GM23338 (cell line): ENCODE measurements around the gene METTL21C.

Experiments used
- CREB1 ChIP-seq: fragments of 250-450 bp; sonication (Bioruptor Pico); IDR thresholded peaks from 2 replicates; pipeline ENCODE4 v1.5.0; 2020; ENCODE audit warnings: low read depth, mild to moderate bottlenecking, moderate library complexity
- EZH2 ChIP-seq: fragments of 200-600 bp; sonication (generic); IDR thresholded peaks from one replicate; pipeline ENCODE4 v1.8.0; 2017; ENCODE audit warnings: antibody characterized with exemption, mild to moderate bottlenecking, low read depth; ENCODE audit not compliant: unreplicated experiment
- EZH2phosphoT487 ChIP-seq: fragments of 200-600 bp; sonication (generic); IDR thresholded peaks from one replicate; pipeline ENCODE4 v1.8.1; 2018; ENCODE audit warnings: antibody characterized with exemption; ENCODE audit not compliant: unreplicated experiment
- JUNB ChIP-seq: IDR thresholded peaks from one replicate; pipeline ENCODE4 v1.6.1; 2016; ENCODE audit warnings: antibody characterized with exemption; ENCODE audit not compliant: unreplicated experiment
- NANOG ChIP-seq: IDR thresholded peaks from 2 replicates; pipeline ENCODE4 v1.6.1; 2016; ENCODE audit warnings: antibody characterized with exemption, borderline replicate concordance
- POLR2AphosphoS5 ChIP-seq: IDR thresholded peaks from 2 replicates; pipeline ENCODE4 v1.6.1; 2016; ENCODE audit warnings: antibody characterized with exemption, low read depth
- STAT1 ChIP-seq: IDR thresholded peaks from one replicate; pipeline ENCODE4 v1.6.1; 2016; ENCODE audit warnings: antibody characterized with exemption; ENCODE audit not compliant: unreplicated experiment
- ZNF114 ChIP-seq: fragments of 250-450 bp; sonication (Bioruptor Pico); IDR thresholded peaks from 2 replicates; pipeline ENCODE4 v1.5.0; 2020; ENCODE audit warnings: mild to moderate bottlenecking, moderate library complexity
- ZNF331 ChIP-seq: fragments of 250-450 bp; sonication (Bioruptor Pico); IDR thresholded peaks from 2 replicates; pipeline ENCODE4 v1.5.0; 2020; ENCODE audit warnings: low read depth, mild to moderate bottlenecking, moderate library complexity
- TF ChIP-seq, protein P1 (sequence below), 2 experiments: fragments of 200-600 bp in 1 of 2; sonication (generic) in 1 of 2; conservative IDR thresholded peaks; 2 replicates each; pipeline versions ENCODE4 v1.5.1 to v1.6.1; 2016 to 2017; ENCODE audit warnings: antibody characterized with exemption in 2 of 2, low read depth in 2 of 2, mild to moderate bottlenecking in 2 of 2, moderate library complexity in 1 of 2
- TF ChIP-seq, protein P2 (sequence below): IDR thresholded peaks from one replicate; pipeline ENCODE4 v1.6.1; 2018; ENCODE audit warnings: antibody characterized with exemption; ENCODE audit not compliant: unreplicated experiment
- TF ChIP-seq, protein P3 (sequence below): IDR thresholded peaks from 2 replicates; pipeline ENCODE4 v1.6.1; 2016; ENCODE audit warnings: antibody characterized with exemption
- TF ChIP-seq, protein P4 (sequence below): fragments of 250-450 bp; sonication (Bioruptor Pico); IDR thresholded peaks from 2 replicates; pipeline ENCODE4 v1.5.0; 2020; ENCODE audit warnings: mild to moderate bottlenecking, moderate library complexity

DNA sequence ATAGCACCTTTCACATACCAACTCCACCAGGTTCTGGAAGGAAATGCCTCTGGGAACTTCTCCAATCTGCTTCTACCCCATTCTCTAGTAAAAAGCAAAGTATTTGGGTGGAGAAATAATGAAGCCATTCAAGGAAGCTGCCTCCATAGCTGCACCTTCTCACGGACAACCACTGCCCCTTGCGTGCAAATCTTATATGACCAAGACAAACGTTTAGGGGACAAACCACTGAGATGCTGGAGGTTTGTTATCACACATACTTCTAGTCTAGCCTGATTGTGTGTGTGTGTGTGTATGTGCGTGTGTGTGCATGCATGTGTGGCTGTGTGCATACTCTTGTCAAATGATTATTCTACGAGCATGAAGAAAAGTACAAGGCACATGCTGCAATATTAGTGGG is 6.5 kb upstream of the METTL21C start:
- TF ChIP-seq, protein P1, sequence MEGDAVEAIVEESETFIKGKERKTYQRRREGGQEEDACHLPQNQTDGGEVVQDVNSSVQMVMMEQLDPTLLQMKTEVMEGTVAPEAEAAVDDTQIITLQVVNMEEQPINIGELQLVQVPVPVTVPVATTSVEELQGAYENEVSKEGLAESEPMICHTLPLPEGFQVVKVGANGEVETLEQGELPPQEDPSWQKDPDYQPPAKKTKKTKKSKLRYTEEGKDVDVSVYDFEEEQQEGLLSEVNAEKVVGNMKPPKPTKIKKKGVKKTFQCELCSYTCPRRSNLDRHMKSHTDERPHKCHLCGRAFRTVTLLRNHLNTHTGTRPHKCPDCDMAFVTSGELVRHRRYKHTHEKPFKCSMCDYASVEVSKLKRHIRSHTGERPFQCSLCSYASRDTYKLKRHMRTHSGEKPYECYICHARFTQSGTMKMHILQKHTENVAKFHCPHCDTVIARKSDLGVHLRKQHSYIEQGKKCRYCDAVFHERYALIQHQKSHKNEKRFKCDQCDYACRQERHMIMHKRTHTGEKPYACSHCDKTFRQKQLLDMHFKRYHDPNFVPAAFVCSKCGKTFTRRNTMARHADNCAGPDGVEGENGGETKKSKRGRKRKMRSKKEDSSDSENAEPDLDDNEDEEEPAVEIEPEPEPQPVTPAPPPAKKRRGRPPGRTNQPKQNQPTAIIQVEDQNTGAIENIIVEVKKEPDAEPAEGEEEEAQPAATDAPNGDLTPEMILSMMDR (conservative IDR thresholded peaks at IDR 0.05; ENCODE audit: low read depth in 2 of 2), result no peak
- TF ChIP-seq EZH2, result no peak
- TF ChIP-seq, protein P2, sequence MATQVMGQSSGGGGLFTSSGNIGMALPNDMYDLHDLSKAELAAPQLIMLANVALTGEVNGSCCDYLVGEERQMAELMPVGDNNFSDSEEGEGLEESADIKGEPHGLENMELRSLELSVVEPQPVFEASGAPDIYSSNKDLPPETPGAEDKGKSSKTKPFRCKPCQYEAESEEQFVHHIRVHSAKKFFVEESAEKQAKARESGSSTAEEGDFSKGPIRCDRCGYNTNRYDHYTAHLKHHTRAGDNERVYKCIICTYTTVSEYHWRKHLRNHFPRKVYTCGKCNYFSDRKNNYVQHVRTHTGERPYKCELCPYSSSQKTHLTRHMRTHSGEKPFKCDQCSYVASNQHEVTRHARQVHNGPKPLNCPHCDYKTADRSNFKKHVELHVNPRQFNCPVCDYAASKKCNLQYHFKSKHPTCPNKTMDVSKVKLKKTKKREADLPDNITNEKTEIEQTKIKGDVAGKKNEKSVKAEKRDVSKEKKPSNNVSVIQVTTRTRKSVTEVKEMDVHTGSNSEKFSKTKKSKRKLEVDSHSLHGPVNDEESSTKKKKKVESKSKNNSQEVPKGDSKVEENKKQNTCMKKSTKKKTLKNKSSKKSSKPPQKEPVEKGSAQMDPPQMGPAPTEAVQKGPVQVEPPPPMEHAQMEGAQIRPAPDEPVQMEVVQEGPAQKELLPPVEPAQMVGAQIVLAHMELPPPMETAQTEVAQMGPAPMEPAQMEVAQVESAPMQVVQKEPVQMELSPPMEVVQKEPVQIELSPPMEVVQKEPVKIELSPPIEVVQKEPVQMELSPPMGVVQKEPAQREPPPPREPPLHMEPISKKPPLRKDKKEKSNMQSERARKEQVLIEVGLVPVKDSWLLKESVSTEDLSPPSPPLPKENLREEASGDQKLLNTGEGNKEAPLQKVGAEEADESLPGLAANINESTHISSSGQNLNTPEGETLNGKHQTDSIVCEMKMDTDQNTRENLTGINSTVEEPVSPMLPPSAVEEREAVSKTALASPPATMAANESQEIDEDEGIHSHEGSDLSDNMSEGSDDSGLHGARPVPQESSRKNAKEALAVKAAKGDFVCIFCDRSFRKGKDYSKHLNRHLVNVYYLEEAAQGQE, result no peak
- TF ChIP-seq CREB1 (CRISPR knock-in tag), result no peak
- TF ChIP-seq POLR2AphosphoS5, result no peak
- no peak for TF ChIP-seq EZH2phosphoT487
- TF ChIP-seq, protein P3, sequence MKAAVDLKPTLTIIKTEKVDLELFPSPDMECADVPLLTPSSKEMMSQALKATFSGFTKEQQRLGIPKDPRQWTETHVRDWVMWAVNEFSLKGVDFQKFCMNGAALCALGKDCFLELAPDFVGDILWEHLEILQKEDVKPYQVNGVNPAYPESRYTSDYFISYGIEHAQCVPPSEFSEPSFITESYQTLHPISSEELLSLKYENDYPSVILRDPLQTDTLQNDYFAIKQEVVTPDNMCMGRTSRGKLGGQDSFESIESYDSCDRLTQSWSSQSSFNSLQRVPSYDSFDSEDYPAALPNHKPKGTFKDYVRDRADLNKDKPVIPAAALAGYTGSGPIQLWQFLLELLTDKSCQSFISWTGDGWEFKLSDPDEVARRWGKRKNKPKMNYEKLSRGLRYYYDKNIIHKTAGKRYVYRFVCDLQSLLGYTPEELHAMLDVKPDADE, result no peak
- TF ChIP-seq ZNF331 (CRISPR knock-in tag), result no peak
- TF ChIP-seq NANOG, result no peak
- TF ChIP-seq JUNB, result no peak
- no peak for TF ChIP-seq STAT1
- TF ChIP-seq, protein P4, sequence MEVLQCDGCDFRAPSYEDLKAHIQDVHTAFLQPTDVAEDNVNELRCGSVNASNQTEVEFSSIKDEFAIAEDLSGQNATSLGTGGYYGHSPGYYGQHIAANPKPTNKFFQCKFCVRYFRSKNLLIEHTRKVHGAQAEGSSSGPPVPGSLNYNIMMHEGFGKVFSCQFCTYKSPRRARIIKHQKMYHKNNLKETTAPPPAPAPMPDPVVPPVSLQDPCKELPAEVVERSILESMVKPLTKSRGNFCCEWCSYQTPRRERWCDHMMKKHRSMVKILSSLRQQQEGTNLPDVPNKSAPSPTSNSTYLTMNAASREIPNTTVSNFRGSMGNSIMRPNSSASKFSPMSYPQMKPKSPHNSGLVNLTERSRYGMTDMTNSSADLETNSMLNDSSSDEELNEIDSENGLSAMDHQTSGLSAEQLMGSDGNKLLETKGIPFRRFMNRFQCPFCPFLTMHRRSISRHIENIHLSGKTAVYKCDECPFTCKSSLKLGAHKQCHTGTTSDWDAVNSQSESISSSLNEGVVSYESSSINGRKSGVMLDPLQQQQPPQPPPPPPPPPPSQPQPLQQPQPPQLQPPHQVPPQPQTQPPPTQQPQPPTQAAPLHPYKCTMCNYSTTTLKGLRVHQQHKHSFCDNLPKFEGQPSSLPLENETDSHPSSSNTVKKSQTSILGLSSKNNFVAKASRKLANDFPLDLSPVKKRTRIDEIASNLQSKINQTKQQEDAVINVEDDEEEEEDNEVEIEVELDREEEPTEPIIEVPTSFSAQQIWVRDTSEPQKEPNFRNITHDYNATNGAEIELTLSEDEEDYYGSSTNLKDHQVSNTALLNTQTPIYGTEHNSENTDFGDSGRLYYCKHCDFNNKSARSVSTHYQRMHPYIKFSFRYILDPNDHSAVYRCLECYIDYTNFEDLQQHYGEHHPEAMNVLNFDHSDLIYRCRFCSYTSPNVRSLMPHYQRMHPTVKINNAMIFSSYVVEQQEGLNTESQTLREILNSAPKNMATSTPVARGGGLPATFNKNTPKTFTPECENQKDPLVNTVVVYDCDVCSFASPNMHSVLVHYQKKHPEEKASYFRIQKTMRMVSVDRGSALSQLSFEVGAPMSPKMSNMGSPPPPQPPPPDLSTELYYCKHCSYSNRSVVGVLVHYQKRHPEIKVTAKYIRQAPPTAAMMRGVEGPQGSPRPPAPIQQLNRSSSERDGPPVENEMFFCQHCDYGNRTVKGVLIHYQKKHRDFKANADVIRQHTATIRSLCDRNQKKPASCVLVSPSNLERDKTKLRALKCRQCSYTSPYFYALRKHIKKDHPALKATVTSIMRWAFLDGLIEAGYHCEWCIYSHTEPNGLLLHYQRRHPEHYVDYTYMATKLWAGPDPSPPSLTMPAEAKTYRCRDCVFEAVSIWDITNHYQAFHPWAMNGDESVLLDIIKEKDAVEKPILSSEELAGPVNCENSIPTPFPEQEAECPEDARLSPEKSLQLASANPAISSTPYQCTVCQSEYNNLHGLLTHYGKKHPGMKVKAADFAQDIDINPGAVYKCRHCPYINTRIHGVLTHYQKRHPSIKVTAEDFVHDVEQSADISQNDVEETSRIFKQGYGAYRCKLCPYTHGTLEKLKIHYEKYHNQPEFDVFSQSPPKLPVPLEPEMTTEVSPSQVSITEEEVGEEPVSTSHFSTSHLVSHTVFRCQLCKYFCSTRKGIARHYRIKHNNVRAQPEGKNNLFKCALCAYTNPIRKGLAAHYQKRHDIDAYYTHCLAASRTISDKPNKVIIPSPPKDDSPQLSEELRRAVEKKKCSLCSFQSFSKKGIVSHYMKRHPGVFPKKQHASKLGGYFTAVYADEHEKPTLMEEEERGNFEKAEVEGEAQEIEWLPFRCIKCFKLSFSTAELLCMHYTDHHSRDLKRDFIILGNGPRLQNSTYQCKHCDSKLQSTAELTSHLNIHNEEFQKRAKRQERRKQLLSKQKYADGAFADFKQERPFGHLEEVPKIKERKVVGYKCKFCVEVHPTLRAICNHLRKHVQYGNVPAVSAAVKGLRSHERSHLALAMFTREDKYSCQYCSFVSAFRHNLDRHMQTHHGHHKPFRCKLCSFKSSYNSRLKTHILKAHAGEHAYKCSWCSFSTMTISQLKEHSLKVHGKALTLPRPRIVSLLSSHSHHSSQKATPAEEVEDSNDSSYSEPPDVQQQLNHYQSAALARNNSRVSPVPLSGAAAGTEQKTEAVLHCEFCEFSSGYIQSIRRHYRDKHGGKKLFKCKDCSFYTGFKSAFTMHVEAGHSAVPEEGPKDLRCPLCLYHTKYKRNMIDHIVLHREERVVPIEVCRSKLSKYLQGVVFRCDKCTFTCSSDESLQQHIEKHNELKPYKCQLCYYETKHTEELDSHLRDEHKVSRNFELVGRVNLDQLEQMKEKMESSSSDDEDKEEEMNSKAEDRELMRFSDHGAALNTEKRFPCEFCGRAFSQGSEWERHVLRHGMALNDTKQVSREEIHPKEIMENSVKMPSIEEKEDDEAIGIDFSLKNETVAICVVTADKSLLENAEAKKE, result no peak
- TF ChIP-seq ZNF114 (CRISPR knock-in tag), result no peak
